Esophagus squamous epithelium (tissue), 5 donors: ENCODE data around the gene BMP10. TPM values are rescaled to one million over a fixed set of nuclear protein-coding genes. Genes with fewer than 3 reads are reported as not detected.

Source experiments
- DNase-seq: peaks from one replicate; lab custom pipeline; 2025; lab: John Stamatoyannopoulos, UW
- H3K27ac ChIP-seq, 4 donors: fragments of 200-600 bp; sonication (generic); one replicate each; pipeline ENCODE4 v1.5.1; 2016 to 2019; ENCODE audit warnings: mild to moderate bottlenecking in 1 of 4
- H3K27me3 ChIP-seq, 4 donors: fragments of 200-600 bp; sonication (generic); 1 replicate in 3 of 4; 2 replicates in 1 of 4; pipeline versions ENCODE4 v1.5.1 to v1.6.0; 2017 to 2021; ENCODE audit warnings: antibody characterized with exemption in 1 of 4
- H3K36me3 ChIP-seq, 3 donors: fragments of 200-600 bp; sonication (generic); one replicate each; pipeline ENCODE4 v1.5.1; 2016 to 2019
- H3K4me1 ChIP-seq, 3 donors: fragments of 200-600 bp; sonication (generic); one replicate each; pipeline ENCODE4 v1.5.1; 2017 to 2019
- H3K4me3 ChIP-seq, 4 donors: fragments of 200-600 bp; sonication (generic); 1 replicate in 3 of 4; 2 replicates in 1 of 4; pipeline ENCODE4 v1.5.1; 2016 to 2019; ENCODE audit warnings: mild to moderate bottlenecking in 2 of 4, moderate library complexity in 1 of 4
- H3K9me3 ChIP-seq, 3 donors: fragments of 200-600 bp; sonication (generic); one replicate each; pipeline ENCODE4 v1.5.1; 2016 to 2019
- POLR2A ChIP-seq, 4 donors: fragments of 450-650 bp; IDR thresholded peaks; one replicate each; pipeline ENCODE4 v1.6.1; 2017; ENCODE audit warnings: antibody characterized with exemption in 4 of 4, mild to moderate bottlenecking in 4 of 4, moderate library complexity in 3 of 4
- WGBS, 2 donors: methylation state at CpG; one replicate each; pipeline ENCODE4 v1.1.5; 2018; 5-methylcytosine and 5-hydroxymethylcytosine counted together
- intact Hi-C: fragments of 100-400 bp; cut with DNase I; formaldehyde crosslinking; loops from one replicate; pipeline ENCODE4 v1.15.0; 2022
- total RNA-seq, 4 donors: library from RNA; depleted of rRNA; stranded (reverse); fragments of >200 nt; gene quantifications; one replicate each; pipeline ENCODE4 v1.1.0, GENCODE V29; 2016
- TF ChIP-seq, protein P1 (sequence below), 6 experiments: fragments of 450-650 bp in 4 of 6; fragments of 200-600 bp in 2 of 6; sonication (generic) in 2 of 6; IDR thresholded peaks; one replicate each; pipeline ENCODE4 v1.5.1; 2016 to 2019; ENCODE audit warnings: antibody characterized with exemption in 6 of 6, mild to moderate bottlenecking in 4 of 6, moderate library complexity in 4 of 6
- donor health status: DM: yes; HTN: yes; CAD: no.

The BMP10 gene
- total RNA-seq, 4 donors from 2014 or later, result not detected

DNA sequence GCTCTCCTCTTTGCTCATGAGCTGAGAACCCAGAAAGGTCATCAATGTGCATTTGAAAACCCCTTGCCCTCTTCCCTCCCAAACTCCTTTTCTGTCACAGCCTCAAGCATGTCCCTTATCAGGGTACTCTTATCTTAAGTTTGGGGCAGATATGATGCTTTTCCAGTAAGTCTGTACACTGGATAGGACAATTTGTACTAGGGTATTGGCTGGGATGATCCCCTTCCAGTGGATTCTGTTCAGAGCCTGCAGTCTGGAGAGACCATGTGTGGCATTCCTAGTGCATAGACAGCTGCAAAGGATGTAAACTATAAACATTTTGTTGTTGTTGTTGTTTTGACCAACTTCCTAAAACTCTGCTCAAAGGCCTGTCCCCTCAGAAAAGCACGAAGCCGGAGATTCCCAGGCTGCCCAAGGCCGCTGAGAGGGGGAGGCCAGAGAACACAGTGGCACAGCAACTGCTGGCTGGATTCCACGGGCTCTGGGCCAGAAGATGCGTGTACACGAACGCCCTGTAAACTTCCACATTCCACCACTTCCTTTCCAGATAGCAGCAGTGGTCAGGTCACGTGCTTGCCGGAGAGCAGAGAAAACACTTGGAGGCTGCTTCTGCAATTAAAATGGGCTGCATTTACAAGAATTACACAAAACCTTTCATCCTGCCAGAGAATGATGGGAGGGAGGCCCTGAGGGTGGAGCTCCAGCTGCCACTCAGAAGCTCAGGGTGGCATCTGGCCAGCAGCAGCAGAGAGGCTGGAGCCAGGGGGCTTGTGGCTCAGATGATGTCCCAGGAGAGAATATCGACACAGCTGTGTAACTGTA, 42.1 kb downstream of the BMP10 start:
- 1 to 6% methylated on average over 4 to 10 of the region's 10 CpGs for WGBS, 2 donors

DNA sequence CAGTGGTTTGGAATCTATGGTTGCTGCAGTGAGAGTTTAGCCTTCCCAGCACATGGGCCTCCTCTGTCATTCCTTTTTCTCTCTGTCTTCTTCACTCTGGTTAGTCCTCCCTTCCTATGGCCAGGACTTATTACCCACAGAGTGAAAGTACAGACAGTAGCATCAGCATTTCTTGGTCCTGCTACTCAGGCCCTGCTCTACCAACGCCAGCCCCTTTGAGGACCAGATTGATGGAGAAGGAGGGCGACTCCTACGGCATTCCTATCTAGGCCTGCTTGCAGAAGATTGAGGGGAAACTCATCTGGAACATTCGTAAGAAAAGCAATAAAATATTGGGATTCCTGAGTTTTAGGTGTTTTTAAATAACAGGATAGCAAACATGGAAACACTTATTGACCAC, 43.5 kb downstream of the BMP10 start:
- TF ChIP-seq, protein P1, sequence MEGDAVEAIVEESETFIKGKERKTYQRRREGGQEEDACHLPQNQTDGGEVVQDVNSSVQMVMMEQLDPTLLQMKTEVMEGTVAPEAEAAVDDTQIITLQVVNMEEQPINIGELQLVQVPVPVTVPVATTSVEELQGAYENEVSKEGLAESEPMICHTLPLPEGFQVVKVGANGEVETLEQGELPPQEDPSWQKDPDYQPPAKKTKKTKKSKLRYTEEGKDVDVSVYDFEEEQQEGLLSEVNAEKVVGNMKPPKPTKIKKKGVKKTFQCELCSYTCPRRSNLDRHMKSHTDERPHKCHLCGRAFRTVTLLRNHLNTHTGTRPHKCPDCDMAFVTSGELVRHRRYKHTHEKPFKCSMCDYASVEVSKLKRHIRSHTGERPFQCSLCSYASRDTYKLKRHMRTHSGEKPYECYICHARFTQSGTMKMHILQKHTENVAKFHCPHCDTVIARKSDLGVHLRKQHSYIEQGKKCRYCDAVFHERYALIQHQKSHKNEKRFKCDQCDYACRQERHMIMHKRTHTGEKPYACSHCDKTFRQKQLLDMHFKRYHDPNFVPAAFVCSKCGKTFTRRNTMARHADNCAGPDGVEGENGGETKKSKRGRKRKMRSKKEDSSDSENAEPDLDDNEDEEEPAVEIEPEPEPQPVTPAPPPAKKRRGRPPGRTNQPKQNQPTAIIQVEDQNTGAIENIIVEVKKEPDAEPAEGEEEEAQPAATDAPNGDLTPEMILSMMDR (IDR thresholded peaks at IDR 0.05), result no peak
- TF ChIP-seq POLR2A (IDR thresholded peaks at IDR 0.05), result no peak
- H3K4me3 ChIP-seq, result no peak overlapping the region
- peaks cover 0 to 10% (median 0%) of the 10 kb centered on the region in 3 donors for H3K36me3 ChIP-seq
- H3K27ac ChIP-seq, result no peak overlapping the region
- no peaks in the 10 kb centered on the region for H3K9me3 ChIP-seq
- intact Hi-C loops, result no loop called here
- WGBS, 2 donors, result 97 to 98% methylated on average over 4 of the region's 4 CpGs
- no peaks in the 10 kb centered on the region for H3K27me3 ChIP-seq
- H3K4me1 ChIP-seq, result peaks cover 21 to 55% (median 34%) of the 10 kb centered on the region in 3 donors
- DNase-seq, result no peak

More for the DNA sequence above, 42.1 kb downstream of the BMP10 start:
- peak; percentile 64 for DNase-seq
- Histone ChIP-seq H3K36me3 (no peaks in the 10 kb centered on the region), H3K27me3 (no peaks in the 10 kb centered on the region), H3K4me3 (peak overlapping the region in 1 of 4 donors; percentile 29), H3K27ac (peak overlapping the region; percentile 47 to 88 (median 82)), H3K9me3 (no peaks in the 10 kb centered on the region), H3K4me1 (peaks cover 21 to 60% (median 39%) of the 10 kb centered on the region in 3 donors)
- intact Hi-C loops, result no loop called here
- no peak for TF ChIP-seq POLR2A (IDR thresholded peaks at IDR 0.05)
- TF ChIP-seq, protein P1 (IDR thresholded peaks at IDR 0.05), result peak in 3 of 6 experiments; percentile 10 to 17 (median 12)

DNA sequence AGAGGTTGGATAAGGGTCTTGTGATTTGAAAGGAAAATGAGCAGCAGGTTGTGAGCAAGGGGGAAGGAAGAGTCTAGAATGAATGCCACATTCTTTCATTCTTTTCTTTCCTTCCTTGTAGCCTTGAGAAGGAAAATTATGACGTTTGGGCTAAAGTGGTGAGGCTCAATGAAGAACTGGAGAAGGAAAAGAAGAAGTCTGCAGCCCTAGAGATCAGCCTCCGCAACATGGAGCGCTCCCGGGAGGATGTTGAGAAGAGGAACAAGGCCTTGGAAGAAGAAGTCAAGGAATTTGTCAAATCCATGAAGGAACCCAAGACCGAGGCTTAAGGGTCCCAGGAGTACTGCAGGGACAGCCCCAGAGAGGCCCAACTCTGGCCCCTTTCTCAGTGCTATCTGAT, 45.3 kb downstream of the BMP10 start:
- DNase-seq, result no peak
- 78 to 84% methylated on average over 5 of the region's 5 CpGs for WGBS, 2 donors
- no peaks in the 10 kb centered on the region for H3K27me3 ChIP-seq
- peaks cover 0 to 24% (median 0%) of the 10 kb centered on the region in 3 donors for H3K36me3 ChIP-seq
- TF ChIP-seq, protein P1 (IDR thresholded peaks at IDR 0.05), result no peak
- TF ChIP-seq POLR2A (IDR thresholded peaks at IDR 0.05), result no peak
- H3K4me1 ChIP-seq, result peaks cover 15 to 37% (median 24%) of the 10 kb centered on the region in 3 donors
- no peaks in the 10 kb centered on the region for H3K9me3 ChIP-seq
- intact Hi-C loops, result no loop called here
- H3K4me3 ChIP-seq, result no peak overlapping the region
- H3K27ac ChIP-seq, result no peak overlapping the region

DNA sequence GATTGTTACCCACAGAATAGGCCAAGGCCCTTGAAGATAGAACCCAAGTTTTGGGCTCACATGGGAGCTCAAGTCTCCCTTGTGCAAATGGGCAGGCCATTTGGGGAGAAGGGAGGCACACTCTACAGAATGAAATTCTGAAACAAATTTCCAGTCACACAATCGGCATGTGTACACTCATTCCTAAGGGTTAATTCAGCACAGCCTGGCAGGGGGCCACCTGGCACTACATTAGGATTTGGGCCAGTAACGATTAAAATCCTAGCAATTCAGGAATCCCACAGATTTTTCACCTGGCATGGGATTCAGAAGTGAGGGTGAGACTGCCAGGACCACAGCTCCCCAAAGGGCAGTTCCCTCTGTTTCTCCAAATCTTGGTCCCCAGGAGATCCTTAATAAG, 46.4 kb downstream of the BMP10 start:
- Histone ChIP-seq H3K27me3 (no peaks in the 10 kb centered on the region), H3K4me1 (peaks cover 14 to 27% (median 19%) of the 10 kb centered on the region in 3 donors), H3K36me3 (peaks cover 0 to 34% (median 0%) of the 10 kb centered on the region in 3 donors), H3K27ac (no peak overlapping the region), H3K9me3 (no peaks in the 10 kb centered on the region), H3K4me3 (no peak overlapping the region)
- TF ChIP-seq POLR2A (IDR thresholded peaks at IDR 0.05), result no peak
- TF ChIP-seq, protein P1 (IDR thresholded peaks at IDR 0.05), result no peak
- intact Hi-C loops, result no loop called here
- WGBS, 2 donors, result 17 to 26% methylated on average over 1 to 2 of the region's 2 CpGs
- no peak for DNase-seq

DNA sequence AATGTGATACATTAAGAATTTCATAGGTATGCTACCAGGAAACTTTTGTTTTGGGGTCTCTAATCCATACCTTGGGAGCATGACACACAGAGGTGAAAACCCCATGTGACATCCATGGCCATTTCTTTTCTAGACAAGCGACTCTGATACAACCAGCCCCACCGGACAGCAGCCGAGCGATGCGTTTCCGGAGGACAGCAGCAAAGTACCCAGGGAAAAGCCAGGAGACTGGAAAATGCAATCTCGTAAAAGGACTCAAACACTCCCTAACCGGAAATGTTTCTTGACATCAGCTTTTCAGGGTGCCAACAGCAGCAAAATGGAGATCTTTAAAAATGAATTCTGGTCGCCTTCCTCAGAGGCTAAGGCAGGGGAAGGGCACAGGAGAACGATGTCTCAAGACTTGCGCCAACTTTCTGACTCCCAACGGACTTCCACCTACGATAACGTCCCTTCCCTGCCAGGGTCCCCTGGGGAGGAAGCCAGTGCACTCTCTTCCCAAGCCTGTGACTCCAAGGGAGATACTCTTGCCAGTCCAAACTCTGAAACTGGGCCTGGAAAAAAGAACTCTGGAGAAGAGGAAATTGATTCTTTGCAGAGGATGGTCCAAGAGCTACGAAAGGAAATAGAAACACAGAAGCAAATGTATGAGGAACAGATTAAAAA, 48.9 kb downstream of the BMP10 start:
- no peak overlapping the region for H3K4me3 ChIP-seq
- H3K36me3 ChIP-seq, result peaks cover 0 to 53% (median 0%) of the 10 kb centered on the region in 3 donors
- TF ChIP-seq, protein P1 (IDR thresholded peaks at IDR 0.05), result no peak
- TF ChIP-seq POLR2A (IDR thresholded peaks at IDR 0.05), result no peak
- intact Hi-C loops, result no loop called here
- no peaks in the 10 kb centered on the region for H3K9me3 ChIP-seq
- no peak for DNase-seq
- H3K27me3 ChIP-seq, result no peaks in the 10 kb centered on the region
- H3K27ac ChIP-seq, result no peak overlapping the region
- 87 to 93% methylated on average over 15 of the region's 15 CpGs for WGBS, 2 donors
- H3K4me1 ChIP-seq, result peaks cover 0 to 7% (median 0%) of the 10 kb centered on the region in 3 donors
